DOHH2 (cell line): ENCODE measurements around the gene CDC6.

Experiments
- H3F3A ChIP-seq: fragments of 200-600 bp; sonication (generic), shearing (Covaris generic); 2 replicates; pipeline ENCODE4 v1.6.0; 2016; ENCODE audit warnings: antibody characterized with exemption, mild to moderate bottlenecking; ENCODE audit not compliant: control insufficient read depth, insufficient read depth
- H3K27ac ChIP-seq: fragments of 200-600 bp; sonication (generic); 2 replicates; pipeline ENCODE4 v1.5.1; 2014; ENCODE audit warnings: low read depth, mild to moderate bottlenecking, low read length, moderate library complexity
- H3K27me3 ChIP-seq: fragments of 200-600 bp; sonication (generic); 2 replicates; pipeline ENCODE4 v1.6.1; 2014; ENCODE audit warnings: mild to moderate bottlenecking, low read length, mixed read lengths; ENCODE audit not compliant: control insufficient read depth
- H3K36me3 ChIP-seq: fragments of 200-600 bp; sonication (generic); 2 replicates; pipeline ENCODE4 v1.6.1; 2014; ENCODE audit warnings: mild to moderate bottlenecking, low read length, moderate library complexity, mixed read lengths; ENCODE audit not compliant: control insufficient read depth
- H3K4me1 ChIP-seq: fragments of 200-600 bp; sonication (generic); 2 replicates; pipeline ENCODE4 v1.6.1; 2014; ENCODE audit warnings: mild to moderate bottlenecking, low read length, mixed read lengths; ENCODE audit not compliant: control insufficient read depth
- H3K4me2 ChIP-seq: fragments of 200-600 bp; sonication (generic); 2 replicates; pipeline ENCODE4 v1.6.0; 2014; ENCODE audit warnings: mild to moderate bottlenecking, low read length, moderate library complexity
- H3K4me3 ChIP-seq: fragments of 200-600 bp; sonication (generic); 2 replicates; pipeline ENCODE4 v1.5.1; 2014; ENCODE audit warnings: mild to moderate bottlenecking, low read length, mixed read lengths
- H3K79me2 ChIP-seq: fragments of 200-600 bp; sonication (generic); 2 replicates; pipeline ENCODE4 v1.6.1; 2014; ENCODE audit warnings: mild to moderate bottlenecking, low read length, mixed read lengths; ENCODE audit not compliant: control insufficient read depth
- H3K9me2 ChIP-seq: fragments of 200-600 bp; sonication (generic); replicated peaks from 2 replicates; pipeline ENCODE4 v1.6.1; 2014; ENCODE audit warnings: mild to moderate bottlenecking, low read length, mixed read lengths; ENCODE audit not compliant: control insufficient read depth
- H3K9me3 ChIP-seq: fragments of 200-600 bp; sonication (generic); 2 replicates; pipeline ENCODE4 v1.6.1; 2014; ENCODE audit warnings: antibody characterized with exemption, low read length, mixed read lengths; ENCODE audit not compliant: control insufficient read depth, insufficient read depth
- H4K20me1 ChIP-seq: fragments of 200-600 bp; sonication (generic); 2 replicates; pipeline ENCODE4 v1.6.0; 2014; ENCODE audit warnings: low read depth, mild to moderate bottlenecking, antibody characterized with exemption, low read length, moderate library complexity; ENCODE audit not compliant: control insufficient read depth, insufficient read depth
- CTCF ChIP-seq: fragments of 200-600 bp; sonication (generic); IDR thresholded peaks from one replicate; pipeline ENCODE4 v1.5.1; 2014; ENCODE audit warnings: antibody characterized with exemption, mild to moderate bottlenecking, low read depth, low read length; ENCODE audit not compliant: poor library complexity, severe bottlenecking
- EZH2phosphoT487 ChIP-seq: fragments of 200-600 bp; sonication (generic); IDR thresholded peaks from 2 replicates; pipeline ENCODE4 v1.6.1; 2017; ENCODE audit warnings: borderline replicate concordance, mild to moderate bottlenecking, antibody characterized with exemption, low read length, moderate library complexity, mixed read lengths

Gene CDC6

GRCh38 chr17:40338941-40339649 lies 51.4 kb downstream of the CDC6 start:
- H3F3A ChIP-seq, result peaks cover 14% of the 10 kb centered on the region
- H3K36me3 ChIP-seq, result peaks cover 12% of the 10 kb centered on the region
- peaks cover 7% of the 10 kb centered on the region for H3K79me2 ChIP-seq
- no peak for TF ChIP-seq CTCF
- TF ChIP-seq EZH2phosphoT487, result no peak
- peaks cover 67% of the 10 kb centered on the region for H3K4me1 ChIP-seq
- peak overlapping the region; percentile 43 for H3K4me3 ChIP-seq
- peaks cover 11% of the 10 kb centered on the region for H3K27me3 ChIP-seq
- H4K20me1 ChIP-seq, result peaks cover 14% of the 10 kb centered on the region
- H3K9me2 ChIP-seq, result no peaks in the 10 kb centered on the region
- H3K9me3 ChIP-seq, result no peaks in the 10 kb centered on the region
- H3K27ac ChIP-seq, result peak overlapping the region; percentile 51
- peak overlapping the region; percentile 67 for H3K4me2 ChIP-seq

DNA sequence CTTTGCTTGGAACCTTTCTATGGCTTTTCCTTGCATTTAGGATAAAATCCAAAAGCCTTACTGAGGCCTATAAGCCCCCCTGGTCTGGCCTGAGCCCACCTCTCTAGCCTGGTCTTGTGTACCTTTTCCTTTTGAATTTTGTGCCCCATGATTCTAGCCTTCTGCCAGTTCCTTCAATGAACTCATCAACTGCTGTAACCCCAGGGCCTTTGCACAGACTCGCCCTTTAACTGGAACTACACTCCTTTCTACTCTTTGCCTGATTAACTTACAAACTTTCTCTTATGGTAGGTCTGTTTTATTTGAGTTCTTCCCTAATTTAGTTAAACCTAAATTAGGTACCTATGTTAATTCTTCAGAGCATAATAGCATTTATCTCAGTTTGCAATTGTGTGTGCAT lies 52.6 kb downstream of the CDC6 start:
- Histone ChIP-seq H3K4me1 (peaks cover 79% of the 10 kb centered on the region), H4K20me1 (peaks cover 14% of the 10 kb centered on the region), H3K79me2 (peaks cover 5% of the 10 kb centered on the region), H3F3A (peaks cover 14% of the 10 kb centered on the region), H3K27ac (peak overlapping the region; percentile 22; the same call in 1 of the 2 replicates), H3K9me2 (no peaks in the 10 kb centered on the region), H3K36me3 (peaks cover 12% of the 10 kb centered on the region), H3K27me3 (peaks cover 11% of the 10 kb centered on the region), H3K4me2 (peak overlapping the region; percentile 99), H3K4me3 (peak overlapping the region; percentile 81), H3K9me3 (no peaks in the 10 kb centered on the region)
- no peak for TF ChIP-seq CTCF
- no peak for TF ChIP-seq EZH2phosphoT487

DNA sequence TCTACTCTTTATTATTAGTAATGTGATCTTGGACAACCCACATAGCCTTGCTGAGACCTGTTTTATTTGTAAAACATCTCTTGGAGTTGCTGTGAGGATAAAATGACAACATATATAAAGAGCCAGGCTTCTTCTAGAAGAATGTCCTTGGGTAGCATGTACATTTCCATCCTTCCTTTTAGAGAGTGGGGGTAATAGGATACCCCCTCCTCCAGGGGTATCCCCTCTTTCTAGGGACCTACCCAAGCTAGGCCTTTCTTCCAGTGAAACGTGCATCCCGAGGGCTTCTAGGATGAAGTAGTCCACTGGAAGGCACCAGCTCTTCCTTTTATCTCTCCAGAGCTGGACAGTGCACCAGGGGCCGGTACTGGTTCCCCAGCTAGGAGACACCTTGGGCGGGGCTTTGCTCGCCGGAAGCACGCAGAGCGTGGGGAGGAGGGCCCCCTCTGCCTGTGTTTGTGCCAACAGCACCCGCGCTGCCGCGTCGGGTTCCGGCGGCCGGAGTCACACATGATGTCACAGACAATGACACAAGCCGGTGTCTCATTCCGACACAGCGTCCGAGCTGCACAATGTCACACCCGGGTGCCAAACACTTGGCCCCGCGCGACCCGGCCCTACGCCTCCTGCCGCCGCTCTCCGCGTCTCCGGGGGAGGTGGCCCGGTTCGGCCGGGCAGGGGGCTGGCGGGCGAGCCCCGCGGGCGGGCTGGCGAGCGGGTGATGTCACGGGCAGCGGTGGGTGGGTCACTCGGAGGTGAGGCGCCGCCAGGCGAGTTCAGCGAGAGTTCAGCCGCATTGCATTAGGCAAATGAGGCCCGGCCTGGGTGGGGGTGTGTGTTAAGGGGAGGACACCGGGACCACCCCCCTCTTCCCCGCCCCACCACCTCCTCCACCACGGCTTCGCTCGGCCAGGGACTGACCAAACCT lies 53.5 kb downstream of the CDC6 start:
- Histone ChIP-seq H3K9me2 (no peaks in the 10 kb centered on the region), H3K4me1 (peaks cover 87% of the 10 kb centered on the region), H4K20me1 (peaks cover 14% of the 10 kb centered on the region), H3K27ac (peak overlapping the region; percentile 22; the same call in 1 of the 2 replicates), H3K9me3 (no peaks in the 10 kb centered on the region), H3K4me2 (peak overlapping the region; percentile 99), H3K27me3 (peaks cover 11% of the 10 kb centered on the region), H3F3A (peaks cover 17% of the 10 kb centered on the region), H3K4me3 (peak overlapping the region; percentile 81), H3K79me2 (peaks cover 5% of the 10 kb centered on the region), H3K36me3 (peaks cover 12% of the 10 kb centered on the region)
- peak; percentile 33 for TF ChIP-seq CTCF
- TF ChIP-seq EZH2phosphoT487, result no peak
